GM12864 (cell line): ENCODE measurements around the gene BLOC1S3.

ENCODE experiments used
- DNase-seq: peaks from one replicate; pipeline ENCODE4 v3.0.0-alpha.2; 2011; ENCODE audit warnings: low read depth
- H3K4me3 ChIP-seq: 2 replicates; pipeline ENCODE4 v1.5.1; 2011; ENCODE audit warnings: mild to moderate bottlenecking, low read depth, low read length, control low read depth
- TF ChIP-seq, protein P1 (sequence below): IDR thresholded peaks from 2 replicates; pipeline ENCODE4 v1.5.1; 2011; ENCODE audit warnings: low read depth, mild to moderate bottlenecking, moderate library complexity, low read length, control low read depth, inconsistent platforms; ENCODE audit errors: missing control alignments

The BLOC1S3 gene

DNA sequence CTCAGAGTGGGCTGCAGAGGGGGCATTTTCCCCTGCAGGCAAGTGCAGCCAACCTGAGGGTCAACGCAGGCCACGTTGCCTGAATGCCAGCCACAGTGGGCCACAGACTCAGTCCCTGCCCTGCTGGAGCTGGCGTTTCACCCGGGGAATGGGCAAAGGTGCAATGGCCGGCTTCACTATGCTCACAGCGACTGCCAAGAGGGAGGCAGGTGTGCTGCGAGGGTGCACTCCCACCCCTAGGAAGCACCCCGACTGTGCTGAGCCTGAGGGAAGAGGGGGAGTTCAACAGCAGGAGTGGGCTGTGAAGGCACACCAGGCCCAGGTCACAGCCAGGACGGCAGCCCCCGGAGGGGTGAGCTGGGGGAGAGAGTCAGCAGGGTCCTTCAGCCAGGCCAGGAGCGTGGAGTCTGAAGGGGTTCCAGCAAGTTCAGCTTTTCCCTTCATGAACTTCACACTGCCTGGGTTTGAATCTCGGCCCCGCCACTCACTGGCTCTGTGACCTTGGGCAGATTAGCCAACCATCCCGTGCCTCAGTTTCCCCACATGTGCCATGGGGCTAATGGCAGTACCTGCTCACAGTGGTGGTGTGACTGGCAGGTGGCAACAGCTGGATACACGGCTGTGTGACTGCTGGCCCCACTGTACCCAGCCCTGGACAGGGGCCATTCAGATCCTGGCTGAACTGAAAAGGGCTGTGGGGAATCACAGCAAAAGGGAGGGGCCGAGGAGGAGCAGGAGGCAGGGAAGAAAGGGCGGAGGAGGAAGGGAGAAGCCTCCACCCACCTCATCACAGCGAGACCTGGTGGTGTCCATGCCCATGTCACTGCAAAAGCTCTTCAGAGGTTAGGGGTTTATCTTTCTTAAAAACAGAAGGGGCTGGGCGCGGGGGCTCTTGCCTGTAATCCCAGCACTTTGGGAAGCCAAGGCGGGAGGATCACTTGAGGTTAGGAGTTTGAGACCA lies 8.2 kb upstream of the BLOC1S3 start:
- no peak overlapping the region for H3K4me3 ChIP-seq
- no peak for DNase-seq
- TF ChIP-seq, protein P1, sequence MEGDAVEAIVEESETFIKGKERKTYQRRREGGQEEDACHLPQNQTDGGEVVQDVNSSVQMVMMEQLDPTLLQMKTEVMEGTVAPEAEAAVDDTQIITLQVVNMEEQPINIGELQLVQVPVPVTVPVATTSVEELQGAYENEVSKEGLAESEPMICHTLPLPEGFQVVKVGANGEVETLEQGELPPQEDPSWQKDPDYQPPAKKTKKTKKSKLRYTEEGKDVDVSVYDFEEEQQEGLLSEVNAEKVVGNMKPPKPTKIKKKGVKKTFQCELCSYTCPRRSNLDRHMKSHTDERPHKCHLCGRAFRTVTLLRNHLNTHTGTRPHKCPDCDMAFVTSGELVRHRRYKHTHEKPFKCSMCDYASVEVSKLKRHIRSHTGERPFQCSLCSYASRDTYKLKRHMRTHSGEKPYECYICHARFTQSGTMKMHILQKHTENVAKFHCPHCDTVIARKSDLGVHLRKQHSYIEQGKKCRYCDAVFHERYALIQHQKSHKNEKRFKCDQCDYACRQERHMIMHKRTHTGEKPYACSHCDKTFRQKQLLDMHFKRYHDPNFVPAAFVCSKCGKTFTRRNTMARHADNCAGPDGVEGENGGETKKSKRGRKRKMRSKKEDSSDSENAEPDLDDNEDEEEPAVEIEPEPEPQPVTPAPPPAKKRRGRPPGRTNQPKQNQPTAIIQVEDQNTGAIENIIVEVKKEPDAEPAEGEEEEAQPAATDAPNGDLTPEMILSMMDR: no peak

DNA sequence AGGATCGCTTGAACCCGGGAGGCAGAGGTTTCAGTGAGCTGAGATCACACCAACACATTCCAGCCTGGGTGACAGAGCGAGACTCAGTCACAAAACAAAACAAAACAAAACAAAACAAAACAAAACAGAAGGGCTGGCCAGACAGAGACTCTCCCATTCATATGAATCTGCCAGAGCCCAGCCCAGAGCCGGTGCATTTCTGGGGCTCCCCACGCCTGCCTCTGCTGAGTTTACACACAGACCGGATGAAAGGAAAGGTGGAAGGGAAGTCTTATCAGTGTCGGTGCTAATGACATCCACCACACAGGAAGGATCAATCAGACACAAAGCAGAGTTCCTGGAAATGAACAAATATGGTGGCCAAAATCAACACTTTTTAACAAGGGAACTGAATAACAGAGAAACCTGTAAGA lies 7.4 kb upstream of the BLOC1S3 start:
- H3K4me3 ChIP-seq: no peak overlapping the region

DNA sequence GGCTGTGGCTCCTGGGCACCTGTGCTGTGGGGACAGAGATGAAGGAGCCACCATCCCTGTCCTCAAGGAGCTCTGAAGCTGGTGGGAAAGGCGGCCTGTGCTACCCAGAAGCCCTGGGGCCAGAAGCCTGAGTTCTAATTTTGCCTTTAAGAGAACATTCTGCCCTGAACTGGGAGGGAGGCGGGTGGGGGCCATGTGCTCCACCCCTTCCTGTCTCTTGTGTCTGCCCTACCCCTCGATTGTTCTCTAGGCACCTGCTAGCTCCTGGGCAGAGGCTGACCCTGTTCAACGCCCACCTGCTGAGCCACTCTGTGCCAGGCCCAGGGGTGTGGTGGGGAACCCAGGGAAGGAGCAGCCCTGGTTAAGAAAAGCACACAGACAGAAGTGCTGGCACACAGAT lies 6.4 kb upstream of the BLOC1S3 start:
- TF ChIP-seq, protein P1: no peak
- H3K4me3 ChIP-seq: no peak overlapping the region
- DNase-seq: no peak

More for the DNA sequence above, 7.4 kb upstream of the BLOC1S3 start:
- TF ChIP-seq, protein P1: no peak
- no peak for DNase-seq

DNA sequence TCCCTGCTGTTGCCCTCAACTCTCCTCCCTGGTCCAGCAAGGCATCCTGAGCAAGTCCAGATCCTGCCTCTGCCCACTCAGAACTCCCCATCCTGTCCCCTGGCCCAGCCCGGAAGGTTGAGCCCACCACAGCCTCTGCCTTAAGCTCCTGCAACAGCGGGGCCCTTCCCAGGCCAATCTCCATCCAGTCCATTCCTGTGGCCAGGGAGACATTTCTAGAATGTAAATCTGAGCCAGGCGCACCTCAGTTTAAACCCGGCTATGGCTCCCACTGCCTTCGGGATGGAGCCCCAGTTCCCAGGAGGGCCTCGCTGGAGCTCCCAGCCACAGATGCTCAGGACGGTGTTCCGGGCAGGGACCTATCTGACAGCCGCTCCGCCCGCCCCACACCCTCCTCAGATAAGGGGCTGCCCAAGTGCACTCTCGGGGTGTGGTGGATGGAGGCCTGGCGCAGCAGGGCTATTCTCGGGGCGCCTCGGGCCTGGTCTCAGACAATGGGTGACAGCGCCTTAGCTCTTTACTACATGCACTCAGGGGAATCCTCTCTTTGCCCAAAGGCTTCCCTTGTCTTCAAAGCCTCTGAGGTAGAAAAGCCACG lies 5.9 kb upstream of the BLOC1S3 start:
- TF ChIP-seq, protein P1: no peak
- no peak for DNase-seq
- H3K4me3 ChIP-seq: no peak overlapping the region

DNA sequence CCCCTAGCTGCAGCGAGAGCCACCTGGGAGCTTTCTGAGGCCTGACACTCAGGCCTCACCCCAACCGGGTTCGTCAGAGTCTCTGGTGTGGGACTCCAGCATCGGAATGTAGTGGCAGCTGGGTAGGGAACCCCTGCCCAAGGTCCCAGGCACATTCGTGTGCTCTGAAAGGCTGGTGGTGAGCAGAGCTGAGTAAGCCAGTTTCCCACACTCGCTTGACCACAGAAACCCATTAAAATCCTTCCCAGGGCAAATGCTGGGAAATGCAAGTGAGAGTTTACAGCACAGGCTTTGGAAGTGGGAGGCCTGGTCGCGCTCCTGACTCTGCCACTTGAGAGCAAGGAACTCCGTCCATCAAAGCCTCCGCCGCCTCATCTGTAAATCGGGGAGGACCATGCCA lies 4.8 kb upstream of the BLOC1S3 start:
- DNase-seq: no peak
- H3K4me3 ChIP-seq: no peak overlapping the region
- TF ChIP-seq, protein P1: no peak

DNA sequence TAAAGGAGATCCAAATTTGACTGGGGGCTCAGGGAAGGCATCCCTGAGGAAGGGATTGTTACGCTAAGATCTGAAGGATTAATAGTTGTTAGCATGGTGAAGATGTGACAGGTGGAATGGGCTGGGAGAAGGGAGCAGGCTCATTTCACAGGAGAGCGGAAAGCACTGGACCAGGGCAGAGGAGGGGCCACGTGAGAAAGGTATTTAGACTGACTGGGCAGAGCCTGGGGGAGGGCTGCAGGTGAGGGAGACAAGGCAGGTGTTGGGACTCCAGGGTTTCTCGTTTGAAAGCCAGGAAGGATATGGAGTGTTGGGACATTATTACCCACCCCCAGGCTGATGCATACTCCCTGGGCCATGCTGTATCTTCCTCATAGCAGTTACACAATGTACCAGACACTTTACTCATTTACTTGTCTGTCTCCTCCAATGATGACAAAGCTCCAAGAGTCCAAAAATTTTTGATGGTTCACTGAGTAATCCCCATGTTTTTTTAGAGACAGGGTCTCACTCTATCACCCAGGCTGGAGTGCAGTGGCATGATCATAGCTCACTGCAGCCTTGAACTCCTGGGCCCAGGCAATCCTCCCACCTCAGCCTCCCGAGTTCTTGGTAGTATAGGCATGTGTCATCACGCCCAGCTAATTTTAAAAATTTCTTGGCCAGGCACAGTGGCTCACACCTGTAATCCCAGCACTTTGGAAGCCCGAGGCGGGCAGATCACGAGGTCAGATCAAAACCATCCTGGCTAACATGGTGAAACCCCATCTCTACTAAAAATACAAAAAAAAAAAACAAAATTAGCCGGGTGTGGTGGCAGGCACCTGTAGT lies 2.9 kb upstream of the BLOC1S3 start:
- TF ChIP-seq, protein P1: no peak
- H3K4me3 ChIP-seq: no peak overlapping the region
- DNase-seq: no peak
